GM18868 (cell line): ENCODE measurements around the gene SGO1.
"Not testable (repeated sequence)": the region's sequence is repeated elsewhere in the genome, so short reads cannot be mapped to it uniquely, and the experiment has no call there.

Experiments used
- ATAC-seq: cut with Tn5 transposase; IDR thresholded peaks from one replicate; pipeline ENCODE4 v1.9.1; 2021; ENCODE audit warnings: mild to moderate bottlenecking, moderate library complexity; ENCODE audit not compliant: unreplicated experiment

Gene SGO1

DNA sequence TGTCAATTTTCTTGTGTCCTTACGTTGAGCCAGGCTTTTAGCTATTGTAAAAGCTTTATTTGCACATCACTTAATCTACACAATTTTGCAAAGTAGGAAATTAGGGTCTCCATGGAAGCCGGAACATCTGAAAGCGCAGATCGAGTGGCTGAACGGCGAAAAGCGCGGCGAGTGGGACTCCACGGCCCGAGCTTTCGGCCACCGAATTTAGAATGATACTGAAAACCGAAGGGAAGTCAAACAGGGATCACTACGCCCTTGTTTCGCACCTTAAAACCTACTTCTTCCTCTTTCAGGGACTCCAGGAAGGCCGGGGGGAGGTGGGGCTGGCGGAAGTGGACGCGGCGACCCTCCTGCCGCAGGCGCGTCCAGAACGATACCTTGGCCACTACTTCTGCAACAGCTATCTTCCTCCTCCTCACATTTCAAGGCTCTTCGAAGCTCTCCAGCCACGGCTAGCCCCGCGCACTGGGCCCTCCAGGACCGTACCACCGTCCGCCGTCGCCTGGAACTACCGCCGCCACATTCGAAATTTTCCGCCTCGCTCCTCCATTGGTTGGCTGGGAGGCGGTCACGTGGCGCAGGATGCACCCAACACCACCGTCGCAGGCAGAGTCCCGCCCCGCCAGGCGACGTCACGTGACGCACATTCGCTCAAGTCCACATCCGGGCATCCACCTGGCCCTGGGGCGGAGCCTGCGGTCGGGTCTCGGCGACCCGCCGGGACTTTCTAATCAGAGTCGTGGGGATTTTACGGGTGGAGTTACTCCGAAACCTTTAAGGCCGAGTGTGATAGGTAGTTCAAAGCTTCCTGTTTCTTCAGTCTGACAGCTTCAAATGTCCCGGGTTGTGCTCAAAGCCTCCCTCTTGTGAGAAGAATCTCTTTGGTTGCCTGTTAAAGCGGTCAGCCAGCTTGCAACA lies at the start of gene SGO1:
TSS of gene SGO1 (minus strand) at position 528 of the 921 bp plus-strand sequence. CDS start 2,179 bp downstream, outside the sequence.
- peak; percentile 94 for ATAC-seq

DNA sequence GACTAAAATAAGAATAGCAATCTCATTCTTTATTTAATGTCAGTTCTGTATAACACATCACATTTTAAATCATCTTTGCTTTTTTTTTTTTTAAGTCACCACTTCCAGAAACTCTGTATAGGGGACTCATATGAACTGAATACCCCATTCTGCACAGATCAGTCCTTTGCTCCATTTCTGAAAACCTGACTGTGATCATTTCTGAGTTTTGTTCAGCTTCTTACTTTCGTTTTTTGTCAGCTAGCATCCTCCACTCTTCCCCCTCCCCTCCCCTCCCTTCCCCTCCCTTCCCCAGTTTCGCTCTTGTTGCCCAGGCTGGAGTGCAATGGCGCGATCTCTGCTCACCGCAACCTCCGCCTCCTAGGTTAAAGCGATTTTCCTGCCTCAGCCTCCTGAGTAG lies 49.8 kb upstream of the SGO1 start:
- ATAC-seq, result peak; percentile 70

DNA sequence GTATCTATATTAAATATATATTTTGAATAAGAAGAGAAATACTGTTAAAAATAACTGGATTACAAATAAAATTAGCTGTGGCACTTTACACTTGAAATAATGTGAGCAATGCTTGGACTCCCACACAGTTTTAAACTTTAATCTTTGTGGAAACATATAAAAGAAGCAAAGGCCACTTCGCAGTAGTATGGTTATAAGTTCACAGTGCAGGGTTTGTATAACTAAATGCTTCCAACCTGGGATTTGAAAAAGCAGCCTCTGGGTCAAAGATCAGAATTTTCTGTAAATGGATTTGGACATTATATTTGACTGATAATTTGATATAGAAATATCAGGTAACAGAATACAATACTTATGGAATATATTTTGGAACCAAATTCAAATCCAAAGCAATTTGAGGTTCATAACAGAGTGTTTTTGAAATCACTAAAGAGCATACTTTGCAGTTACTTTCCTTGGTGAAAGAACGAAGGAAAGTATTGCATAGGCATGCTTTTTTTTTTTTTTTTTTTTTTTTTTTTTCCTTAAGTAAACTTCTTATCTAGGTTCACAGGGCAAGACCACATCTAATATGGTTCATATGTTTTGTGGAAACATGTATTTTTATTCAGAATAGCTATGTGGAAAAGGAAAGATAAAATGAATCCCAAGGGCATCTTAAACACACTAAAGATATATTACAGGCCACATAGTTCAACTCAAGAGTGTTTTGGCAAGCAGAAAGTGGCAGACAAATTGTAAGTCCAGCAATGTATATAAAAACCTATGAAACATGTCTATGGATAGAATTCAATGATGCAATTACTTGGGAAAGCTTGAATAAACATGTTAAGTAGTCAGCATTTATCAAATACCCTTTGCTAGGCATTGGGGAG lies 47.1 kb upstream of the SGO1 start:
- ATAC-seq, result no peak

GRCh38 chr3:20230954-20231353 lies 44.9 kb upstream of the SGO1 start:
- no peak for ATAC-seq

DNA sequence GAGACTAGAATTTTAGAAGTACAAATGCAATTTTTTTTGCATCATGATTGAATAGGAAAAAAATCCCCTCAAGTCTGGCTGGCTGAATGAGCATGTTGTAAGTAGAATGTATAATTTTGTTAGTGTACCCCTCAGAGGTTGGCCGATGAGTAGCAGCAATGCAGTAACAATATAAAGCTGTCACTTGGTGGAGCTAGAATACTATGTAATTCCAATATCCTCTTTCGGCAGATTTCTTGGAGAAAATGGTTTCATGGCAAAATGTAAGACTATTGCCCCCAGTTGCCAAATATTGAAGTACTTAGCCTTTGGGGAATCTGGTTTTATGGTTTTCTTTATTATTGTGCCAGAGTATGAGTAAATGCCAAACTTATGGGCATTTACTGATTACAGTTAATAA lies 39.8 kb upstream of the SGO1 start:
- ATAC-seq, result no peak

- ATAC-seq, result no peak
These were observed 36.3 kb upstream of the SGO1 start for GRCh38 chr3:20222274-20222673.

GRCh38 chr3:20218215-20218614 lies 32.2 kb upstream of the SGO1 start:
- no peak for ATAC-seq

GRCh38 chr3:20215636-20216035 lies 29.6 kb upstream of the SGO1 start:
- no peak for ATAC-seq

DNA sequence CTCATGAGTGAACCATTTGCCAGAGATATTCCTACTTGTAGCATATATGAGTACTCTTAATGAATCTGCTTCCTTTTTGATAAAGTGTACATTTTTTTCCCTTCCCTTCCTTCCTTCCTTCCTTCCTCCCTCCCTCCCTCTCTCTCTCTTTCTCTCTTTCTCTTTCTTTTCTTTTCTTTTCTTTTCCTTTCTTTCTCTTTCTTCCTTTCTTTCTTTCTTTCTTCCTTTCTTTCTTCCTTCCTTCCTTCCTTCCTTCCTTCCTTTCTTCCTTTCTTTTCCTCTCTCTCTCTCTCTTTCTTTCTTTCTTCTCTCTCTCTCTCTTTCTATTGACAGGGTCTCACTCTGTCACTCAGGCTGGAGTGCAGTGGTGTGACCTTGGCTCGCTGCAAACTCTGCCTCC lies 27.5 kb upstream of the SGO1 start:
- ATAC-seq, result not testable (repeated sequence)

- not testable (repeated sequence) for ATAC-seq
These were observed 21.9 kb upstream of the SGO1 start for GRCh38 chr3:20207945-20208344.

- ATAC-seq, result not testable (repeated sequence)
These were observed 19.9 kb upstream of the SGO1 start for GRCh38 chr3:20205898-20206297.

DNA sequence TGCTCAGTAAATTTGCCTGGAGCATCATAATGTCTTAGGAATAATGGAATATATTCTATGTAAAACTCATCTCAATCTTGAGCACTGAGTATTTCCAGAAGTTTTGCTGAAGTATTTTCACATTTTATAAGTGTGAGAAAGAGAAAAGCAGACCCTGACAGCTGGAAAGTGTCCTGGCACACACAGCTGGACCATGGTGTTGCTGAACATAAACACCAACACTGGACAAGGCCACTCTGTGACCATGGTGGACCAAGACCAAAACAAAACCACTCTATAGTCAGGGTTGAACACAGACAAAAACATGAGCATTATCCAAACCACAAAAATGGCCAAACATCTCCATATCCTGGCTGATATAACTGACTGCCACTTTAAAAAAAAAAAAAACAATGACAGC lies 15.1 kb upstream of the SGO1 start:
- ATAC-seq, result no peak

DNA sequence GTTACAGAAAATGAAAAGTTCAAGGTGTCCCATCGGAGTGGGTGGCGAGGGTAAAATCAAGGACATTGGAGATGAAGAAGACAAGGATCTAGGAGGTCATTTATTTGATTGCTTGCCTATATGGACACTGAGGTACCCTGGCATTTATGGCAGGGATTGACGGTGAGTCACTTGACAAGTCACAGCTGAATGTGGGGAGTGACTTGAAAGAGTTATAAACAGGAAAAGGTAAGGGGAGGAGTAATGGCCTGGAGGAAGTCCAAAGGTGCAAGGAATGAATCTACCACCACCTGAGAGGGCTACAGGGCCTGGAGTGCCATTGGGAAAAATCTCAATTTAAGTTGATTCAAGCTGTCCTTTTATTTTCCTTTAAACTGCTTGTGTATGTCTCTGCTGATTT lies 11.8 kb upstream of the SGO1 start:
- no peak for ATAC-seq

DNA sequence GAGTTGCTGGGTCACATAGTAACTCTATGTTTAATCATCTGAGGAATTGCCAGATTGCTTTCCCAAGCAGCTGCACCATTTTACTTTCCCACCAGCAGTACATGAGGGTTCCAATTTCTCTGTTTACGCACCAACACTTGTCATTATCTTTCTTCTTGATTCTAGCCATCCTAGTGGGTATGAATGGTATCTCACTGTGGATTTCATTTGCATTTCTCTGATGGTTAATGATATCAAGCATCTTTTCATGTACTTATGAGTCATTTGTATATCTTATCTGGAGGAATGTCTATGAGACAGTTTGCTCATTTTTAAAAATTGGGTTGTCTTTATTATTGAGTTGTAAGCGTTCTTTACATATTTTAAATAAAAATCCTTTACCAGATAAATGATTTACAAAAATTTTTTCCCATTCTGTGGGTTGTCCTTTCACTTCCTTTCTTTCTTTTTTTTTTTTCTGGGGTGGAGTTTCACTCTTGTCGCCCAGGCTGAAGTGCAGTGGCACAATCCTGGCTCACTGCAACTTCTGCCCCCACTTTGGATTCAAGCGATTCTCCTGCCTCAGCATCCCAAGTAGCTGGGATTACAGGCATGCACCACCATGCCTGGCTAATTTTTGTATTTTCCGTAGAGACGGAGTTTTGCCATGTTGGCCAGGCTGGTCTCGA lies 8.9 kb upstream of the SGO1 start:
- ATAC-seq, result no peak

DNA sequence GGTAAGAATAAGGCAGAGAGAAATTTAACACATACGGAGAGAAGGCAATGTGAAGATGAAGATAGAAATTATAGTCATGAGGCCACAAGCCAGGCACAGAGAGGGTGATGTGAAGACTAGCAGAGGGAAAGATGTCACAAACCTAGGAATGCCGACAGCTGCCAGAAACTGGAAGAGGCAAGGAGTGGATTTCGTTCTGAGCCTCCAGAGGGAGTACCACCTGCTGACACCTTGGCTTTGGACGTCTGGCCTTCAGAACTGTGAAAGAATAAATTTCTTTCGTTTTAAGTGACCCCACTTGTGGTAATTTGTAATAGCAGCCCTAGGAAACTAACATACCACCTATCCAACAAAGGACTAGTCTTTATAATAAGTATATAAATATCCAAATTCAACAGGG lies 5.0 kb upstream of the SGO1 start:
- ATAC-seq, result no peak

GRCh38 chr3:20186600-20187004 lies 596 bp upstream of the SGO1 start:
- ATAC-seq, result peak; percentile 8

DNA sequence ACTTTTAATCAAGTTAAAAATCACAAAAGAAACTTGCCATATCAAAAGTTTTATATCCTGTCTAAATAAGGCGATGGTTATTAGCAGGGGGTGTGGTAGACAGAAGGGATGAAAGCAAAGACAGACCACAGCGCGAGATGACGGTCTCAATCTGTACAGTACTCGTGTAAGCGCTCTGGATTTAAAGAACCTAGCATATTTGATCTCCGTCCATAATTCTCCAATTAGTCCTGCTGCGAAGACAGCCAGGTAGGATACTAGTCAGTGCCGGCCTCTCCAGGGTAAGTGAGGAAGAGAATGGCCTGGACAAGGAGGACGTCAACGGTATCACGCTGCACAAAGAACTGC lies 701 bp downstream of the SGO1 start:
- peak; percentile 10 for ATAC-seq

DNA sequence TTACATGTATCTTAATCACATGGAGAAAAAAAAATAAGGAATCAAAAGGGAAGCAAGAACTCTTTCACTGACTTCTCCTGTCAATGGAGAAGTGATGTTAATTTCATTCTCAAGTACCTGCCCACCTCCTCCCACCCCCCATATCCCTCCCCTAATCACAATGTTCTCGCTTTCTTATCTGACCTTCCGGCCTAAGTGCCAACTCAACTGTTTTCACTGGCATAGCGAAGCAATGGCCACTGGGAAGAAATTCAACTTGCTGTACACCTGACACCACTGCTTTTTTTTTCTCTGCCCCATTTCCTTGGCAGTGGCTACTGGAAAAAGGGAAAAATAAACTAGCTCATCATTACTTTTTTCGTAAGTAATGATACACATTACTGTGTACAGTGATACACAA lies 3.8 kb downstream of the SGO1 start:
- no peak for ATAC-seq

DNA sequence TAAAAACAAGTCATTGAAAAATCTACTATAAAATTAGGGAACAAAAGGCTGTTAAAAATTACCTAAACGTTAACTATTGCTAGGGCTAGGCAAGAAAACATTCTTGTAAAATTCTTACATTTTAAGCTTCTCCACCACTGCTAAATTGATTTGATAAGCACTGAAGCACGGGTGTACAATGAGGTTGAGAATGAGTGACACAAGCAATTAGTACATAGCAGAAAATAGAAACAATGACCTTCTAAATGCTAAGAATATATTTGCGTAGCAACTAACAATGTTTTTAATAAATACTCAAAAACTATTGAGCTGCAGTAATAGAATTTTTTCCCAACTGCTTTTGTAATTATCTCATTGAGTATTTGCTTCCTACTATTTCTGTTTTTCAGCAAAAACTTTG lies 4.7 kb downstream of the SGO1 start:
- ATAC-seq, result no peak

- no peak for ATAC-seq
These were observed 12.1 kb downstream of the SGO1 start for GRCh38 chr3:20173844-20174410.

DNA sequence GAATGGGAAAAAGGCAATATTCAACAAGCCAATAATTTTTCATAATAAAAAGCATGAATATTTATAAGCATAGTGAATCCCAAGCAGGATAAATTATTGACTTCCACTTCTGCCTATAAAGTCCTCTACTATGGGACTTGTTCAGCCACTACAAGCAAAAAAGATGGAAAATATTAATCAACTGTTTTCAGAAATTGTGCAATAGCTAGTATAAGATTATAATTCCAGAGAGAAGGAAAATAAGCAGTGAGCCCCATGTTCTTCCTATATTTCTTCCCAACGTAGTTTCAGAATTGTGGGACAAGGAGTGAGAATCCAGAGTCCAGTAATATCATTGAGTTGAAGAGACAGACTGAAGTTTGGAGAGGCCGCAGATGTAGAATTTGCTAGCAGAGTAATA lies 24.3 kb downstream of the SGO1 start:
- no peak for ATAC-seq
